Effector CD4-positive, alpha-beta T cell (primary cell): ENCODE measurements around the gene ABHD2.
A peak's percentile ranks its signal among the peaks of the same experiment; 100 is the strongest.

Experiments used
- DNase-seq: peaks from one replicate; pipeline ENCODE4 v3.0.0-alpha.2; 2020

The ABHD2 gene

GRCh38 chr15:89171136-89172072 is 83.1 kb downstream of the ABHD2 start:
- DNase-seq: peak; percentile 14

DNA sequence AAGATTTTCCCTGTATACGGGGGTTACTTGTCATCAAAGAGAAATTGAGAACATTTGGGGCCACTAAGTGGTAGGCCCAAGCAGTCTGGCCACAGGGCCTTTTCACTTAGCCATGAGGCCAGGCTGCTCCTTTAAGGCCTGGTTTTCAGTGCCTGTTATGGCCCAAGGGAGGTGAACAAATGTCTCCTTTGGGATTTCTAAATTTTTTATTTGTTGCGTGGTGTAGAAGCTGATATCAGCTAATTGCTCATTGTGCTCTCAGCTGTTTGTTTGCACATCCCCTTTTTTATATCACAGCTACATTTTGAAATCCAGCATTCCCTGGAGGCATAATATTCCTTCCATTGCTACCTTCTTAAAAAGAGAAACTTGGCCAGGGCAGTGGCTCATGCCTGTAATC is 84.7 kb downstream of the ABHD2 start:
- no peak for DNase-seq

DNA sequence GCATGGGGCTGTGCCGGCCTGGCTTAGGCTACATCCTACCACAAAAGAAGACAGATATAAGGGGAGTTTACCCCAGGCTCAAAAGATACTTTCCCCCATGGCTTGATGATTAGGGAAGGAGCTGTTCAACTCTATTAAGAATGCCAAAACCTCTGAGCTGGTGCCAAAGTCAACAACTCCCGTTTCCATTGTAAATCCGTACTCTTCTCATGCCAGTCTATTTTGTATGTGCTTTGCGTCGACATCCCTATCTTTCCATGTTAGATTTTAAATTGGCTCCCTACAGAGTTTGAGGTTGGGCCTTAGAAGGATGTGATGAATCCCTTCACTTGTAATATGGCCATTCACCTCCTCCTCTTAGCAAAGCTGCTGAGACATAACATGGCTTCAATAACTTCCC is 86.2 kb downstream of the ABHD2 start:
- DNase-seq: no peak

DNA sequence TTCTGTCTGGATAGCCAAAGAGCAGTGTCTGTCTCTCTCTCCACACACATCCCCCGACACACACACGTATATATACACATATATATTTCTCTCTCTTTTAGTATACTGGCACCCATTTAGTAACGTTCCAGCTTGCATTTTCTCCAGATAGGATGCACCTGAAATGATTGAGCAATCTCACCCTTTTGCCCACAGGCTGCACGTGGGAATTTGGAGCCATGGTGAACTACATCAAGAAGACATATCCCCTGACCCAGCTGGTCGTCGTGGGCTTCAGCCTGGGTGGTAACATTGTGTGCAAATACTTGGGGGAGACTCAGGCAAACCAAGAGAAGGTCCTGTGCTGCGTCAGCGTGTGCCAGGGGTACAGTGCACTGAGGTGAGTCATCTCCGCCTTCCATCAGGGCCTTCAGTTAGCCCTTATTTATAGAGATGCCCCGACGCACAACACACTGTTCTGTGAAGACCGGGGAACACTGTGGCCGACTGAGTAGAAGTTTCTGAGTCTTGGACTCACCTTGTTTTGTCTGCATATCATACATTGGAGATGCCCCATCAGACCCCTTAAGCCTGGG is 87.4 kb downstream of the ABHD2 start:
- no peak for DNase-seq

- no peak for DNase-seq
Measured at GRCh38 chr15:89177116-89177515, 88.9 kb downstream of the ABHD2 start.

- DNase-seq: peak; percentile 53
Measured at GRCh38 chr15:89177633-89178306, 89.5 kb downstream of the ABHD2 start.

DNA sequence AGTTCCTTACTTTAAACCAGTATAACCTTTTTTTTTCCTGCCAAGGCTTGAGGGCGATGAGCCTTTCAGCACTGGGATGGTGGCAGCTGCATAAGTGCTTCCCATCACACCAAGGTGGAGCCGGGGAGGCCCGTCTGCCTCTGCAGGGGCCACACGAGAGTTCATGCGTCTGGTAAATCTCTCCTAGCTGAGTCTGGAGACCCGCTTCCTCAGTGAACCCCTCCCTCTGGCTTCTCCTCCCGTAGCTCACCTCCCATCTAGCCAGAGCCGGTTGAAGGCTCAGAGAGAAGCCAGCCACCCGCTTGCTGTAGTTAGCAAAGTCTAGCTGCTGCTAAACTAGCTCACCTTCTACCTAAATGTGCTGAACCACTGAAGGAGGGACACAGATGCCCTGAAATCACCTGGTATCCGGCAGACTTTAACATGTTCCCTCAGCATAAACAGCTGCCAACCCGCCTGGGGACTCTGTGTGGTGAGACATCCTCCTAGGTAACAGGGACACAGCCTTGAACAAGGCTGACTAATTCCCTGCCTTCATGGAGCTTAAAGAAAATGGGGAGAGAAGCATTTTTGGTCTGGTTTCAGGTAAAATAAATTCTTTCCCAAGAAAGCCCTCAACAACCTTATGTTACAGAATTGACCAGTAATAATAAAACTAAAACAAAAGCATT is 90.2 kb downstream of the ABHD2 start:
- DNase-seq: no peak

DNA sequence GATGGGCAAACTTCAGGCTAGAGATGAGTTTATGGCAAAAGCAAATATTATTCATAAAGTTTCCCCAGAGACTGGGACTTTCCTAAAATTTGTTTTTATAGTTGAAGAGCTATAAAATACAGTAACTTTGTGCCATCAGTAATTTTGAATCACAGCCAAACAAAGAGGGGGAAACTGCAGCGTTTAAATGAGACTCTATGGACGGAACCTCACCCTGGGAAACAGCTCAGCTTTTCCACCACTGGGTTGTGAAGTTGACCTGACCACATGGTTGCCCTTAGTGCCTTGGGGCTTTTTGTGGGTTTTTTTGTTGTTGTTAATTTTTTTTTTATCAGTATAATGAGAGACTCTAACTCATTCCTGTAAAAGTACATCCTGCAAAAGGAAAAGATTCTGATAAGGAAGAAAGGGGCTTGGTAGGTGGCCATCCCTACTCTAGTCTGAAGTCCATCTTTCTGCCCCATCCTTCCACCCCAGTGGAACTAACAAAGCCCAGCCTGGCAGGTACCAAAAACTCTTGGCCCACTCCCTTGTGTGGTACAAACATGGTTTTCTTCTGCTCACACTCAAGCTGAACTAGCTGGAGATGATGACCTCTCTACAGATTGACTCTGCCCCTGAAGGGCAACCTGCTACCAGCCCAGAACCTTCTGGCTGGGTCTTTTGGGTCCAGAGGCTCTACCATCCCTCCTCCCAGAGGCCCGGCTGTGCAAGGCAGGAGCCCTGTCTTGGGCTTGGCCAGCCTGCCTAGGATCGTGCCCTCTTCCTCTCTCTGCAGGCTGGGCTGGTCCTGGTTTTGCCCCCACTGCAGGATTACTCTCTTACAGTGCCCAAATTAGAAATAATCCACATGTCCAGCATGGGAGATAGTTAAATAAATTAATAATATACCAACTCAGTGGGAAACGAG is 92.0 kb downstream of the ABHD2 start:
- no peak for DNase-seq

GRCh38 chr15:89184357-89184756 is 96.1 kb downstream of the ABHD2 start:
- no peak for DNase-seq

DNA sequence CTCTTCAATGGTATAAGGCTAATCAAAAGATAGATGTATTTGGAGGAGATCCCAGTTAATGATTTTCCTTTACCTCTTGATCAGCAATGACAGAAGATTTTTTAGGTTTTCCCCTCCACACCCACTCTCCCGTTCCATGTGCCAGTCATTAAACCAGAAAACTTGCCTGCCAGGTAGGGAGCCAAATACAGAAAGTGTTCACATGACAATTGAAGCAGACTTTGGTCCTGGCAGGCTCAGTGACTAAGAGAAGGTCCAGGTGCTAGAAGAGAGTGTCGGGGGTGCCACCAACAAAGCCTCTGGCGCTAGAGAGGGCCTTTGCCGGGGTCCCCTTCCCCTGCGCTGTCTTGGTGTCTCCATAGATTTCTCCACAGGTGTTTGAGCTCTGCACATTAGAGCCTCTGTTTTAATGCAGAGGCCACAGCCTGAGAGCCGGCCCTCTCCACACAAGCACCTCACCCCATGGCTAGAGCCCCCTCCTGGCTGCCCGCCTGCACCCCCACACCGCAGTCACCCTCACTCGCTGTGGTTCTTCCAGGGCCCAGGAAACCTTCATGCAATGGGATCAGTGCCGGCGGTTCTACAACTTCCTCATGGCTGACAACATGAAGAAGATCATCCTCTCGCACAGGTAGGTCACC is 96.8 kb downstream of the ABHD2 start:
- DNase-seq: no peak

- DNase-seq: no peak
Measured at GRCh38 chr15:89186803-89187202, 98.5 kb downstream of the ABHD2 start.

GRCh38 chr15:89187301-89187985 is 99.2 kb downstream of the ABHD2 start:
- no peak for DNase-seq

GRCh38 chr15:89187986-89188514 is 99.8 kb downstream of the ABHD2 start:
- no peak for DNase-seq

DNA sequence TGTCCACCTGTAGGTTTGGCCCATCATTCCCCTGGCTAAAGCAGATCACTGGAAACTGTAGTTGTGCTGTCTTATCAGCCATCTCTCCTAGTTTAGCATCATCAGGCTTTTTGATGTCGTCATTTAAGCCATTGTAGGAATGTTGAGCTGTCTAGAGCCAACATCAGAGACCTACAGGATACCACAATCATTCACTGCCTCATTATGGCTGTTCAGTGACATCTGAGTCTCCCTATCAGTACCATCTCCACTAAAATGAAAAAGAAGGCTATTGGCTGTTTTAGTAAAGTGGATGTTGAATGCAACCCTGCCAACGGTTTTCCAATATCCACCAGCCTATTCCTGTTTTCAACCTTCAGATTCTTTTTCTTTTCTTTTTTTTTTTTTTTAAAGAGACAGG is 103.9 kb downstream of the ABHD2 start:
- DNase-seq: no peak

DNA sequence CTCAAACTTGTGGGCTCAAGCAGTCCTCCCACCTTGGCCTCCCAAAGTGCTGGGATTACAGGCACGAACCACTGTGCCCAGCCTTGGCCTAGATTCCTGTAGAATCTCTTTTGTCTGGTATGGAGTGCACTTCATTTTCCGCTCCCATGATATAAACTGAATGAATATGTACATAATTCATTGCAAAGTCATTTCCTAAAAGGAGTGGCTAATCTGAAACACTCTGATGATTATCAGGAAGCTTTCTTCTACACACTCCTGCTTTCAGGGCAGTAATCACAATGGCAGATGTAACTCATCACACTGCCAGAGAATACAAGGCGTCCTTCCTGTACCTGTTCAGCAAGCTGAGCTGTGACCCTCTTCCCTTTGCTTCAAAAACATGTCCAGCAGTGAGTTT is 104.5 kb downstream of the ABHD2 start:
- DNase-seq: no peak

- DNase-seq: no peak
Measured at GRCh38 chr15:89194608-89195007, 106.4 kb downstream of the ABHD2 start.

GRCh38 chr15:89195836-89196235 is 107.6 kb downstream of the ABHD2 start:
- DNase-seq: no peak

- no peak for DNase-seq
Measured at GRCh38 chr15:89196241-89196640, 108.0 kb downstream of the ABHD2 start.

DNA sequence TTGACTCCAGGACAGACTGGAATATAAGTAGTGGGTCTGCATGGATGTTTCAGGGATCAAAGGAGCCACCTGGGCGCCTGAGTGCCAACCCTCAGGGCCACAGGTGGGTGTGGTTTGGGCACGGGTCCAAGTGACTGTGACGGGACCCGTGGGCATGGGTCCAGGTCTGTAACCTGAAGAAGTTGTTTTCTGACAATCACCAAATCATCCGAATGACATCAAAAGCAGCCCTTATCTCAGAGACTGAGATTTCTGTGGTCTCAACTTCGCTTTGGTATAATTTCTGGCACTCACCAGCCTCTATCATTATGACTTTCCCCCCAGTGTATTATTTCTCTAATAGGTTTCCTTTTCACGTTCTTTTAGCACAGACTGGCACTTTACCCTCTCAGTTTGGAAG is 108.7 kb downstream of the ABHD2 start:
- no peak for DNase-seq

DNA sequence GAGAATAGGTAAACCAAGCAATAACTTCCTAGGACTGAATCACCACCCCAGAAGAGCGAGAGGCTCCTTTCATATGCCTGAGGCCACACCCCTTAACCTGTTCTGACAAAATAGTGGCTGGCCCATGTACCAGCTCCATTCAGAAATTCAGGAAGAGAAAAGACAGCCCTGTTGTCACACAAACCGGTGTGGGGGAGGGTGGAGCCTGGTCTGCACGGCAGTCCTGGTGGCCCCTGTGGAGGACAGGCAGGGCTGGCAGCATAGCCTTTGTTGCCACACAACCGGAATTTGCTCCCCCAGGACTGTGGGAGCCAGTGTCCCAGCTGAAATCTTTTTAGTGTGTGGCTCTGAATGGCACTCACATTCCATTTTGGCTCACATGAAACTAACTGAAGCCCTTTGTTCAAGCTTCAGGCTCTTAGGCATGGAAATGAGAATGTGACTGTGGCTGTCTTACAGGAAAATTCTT is 109.3 kb downstream of the ABHD2 start:
- DNase-seq: no peak

GRCh38 chr15:89198196-89198595 is 109.9 kb downstream of the ABHD2 start:
- no peak for DNase-seq
